ENCODE results near the gene SLCO4A1. TPM values are rescaled to one million over a fixed set of nuclear protein-coding genes. Genes with fewer than 3 reads are reported as not detected.

SLCO4A1 gene
- total RNA-seq, 2 experiments from 2014 or later = 57.5 to 61.9 TPM

- Mint-ChIP-seq H3K36me3 (peaks cover 22% of the 10 kb centered on the region), H3K27ac (no peak overlapping the region), H3K4me1 (peaks cover 8% of the 10 kb centered on the region), H3K4me3 (no peak overlapping the region), H3K27me3 (no peaks in the 10 kb centered on the region), H3K9me3 (no peaks in the 10 kb centered on the region)
- ATAC-seq (ENCODE audit: low read depth) = no peak
- DNase-seq = no peak
- POLR2A ChIA-PET = interaction anchor here (0.6 kb wide), 1 partner anchor 331 kb away, joined by 3 read pairs; no protein-coding TSS in a partner anchor
These were observed 25.5 kb downstream of the SLCO4A1 start for GRCh38 chr20:62667530-62668440.

- peaks cover 20% of the 10 kb centered on the region for H3K36me3 Mint-ChIP-seq
These were observed 26.2 kb downstream of the SLCO4A1 start for GRCh38 chr20:62668441-62669027.

GRCh38 chr20:62669249-62669648 is 26.9 kb downstream of the SLCO4A1 start:
- POLR2A ChIA-PET = interaction anchor here (1.8 kb wide), 1 partner anchor 18 kb away, joined by 5 read pairs; no protein-coding TSS in a partner anchor
- Mint-ChIP-seq H3K9me3 (no peaks in the 10 kb centered on the region), H3K4me1 (peaks cover 11% of the 10 kb centered on the region)

More at GRCh38 chr20:62668441-62669027, 26.2 kb downstream of the SLCO4A1 start:
- no peak for DNase-seq
- Mint-ChIP-seq H3K9me3 (no peaks in the 10 kb centered on the region), H3K27ac (peak overlapping the region; percentile 70), H3K27me3 (no peaks in the 10 kb centered on the region), H3K4me3 (no peak overlapping the region), H3K4me1 (peaks cover 8% of the 10 kb centered on the region)
- ATAC-seq (ENCODE audit: low read depth) = peak; percentile 23
- POLR2A ChIA-PET = no interaction called here

GRCh38 chr20:62670156-62670555 is 27.9 kb downstream of the SLCO4A1 start:
- H3K4me1 Mint-ChIP-seq = peaks cover 11% of the 10 kb centered on the region
- DNase-seq (no peak), ATAC-seq (ENCODE audit: low read depth) (no peak)
- H3K4me3 Mint-ChIP-seq = no peak overlapping the region
- H3K36me3 Mint-ChIP-seq = peaks cover 22% of the 10 kb centered on the region
- POLR2A ChIA-PET = interaction anchor here (1.8 kb wide), 1 partner anchor 19 kb away, joined by 5 read pairs; no protein-coding TSS in a partner anchor
- no peak overlapping the region for H3K27ac Mint-ChIP-seq
- no peaks in the 10 kb centered on the region for H3K27me3 Mint-ChIP-seq
- H3K9me3 Mint-ChIP-seq = no peaks in the 10 kb centered on the region

More at GRCh38 chr20:62669249-62669648, 26.9 kb downstream of the SLCO4A1 start:
- H3K36me3 Mint-ChIP-seq = peaks cover 24% of the 10 kb centered on the region
- DNase-seq (no peak), ATAC-seq (ENCODE audit: low read depth) (no peak)
- no peaks in the 10 kb centered on the region for H3K27me3 Mint-ChIP-seq
- peak overlapping the region; percentile 38 for H3K27ac Mint-ChIP-seq
- H3K4me3 Mint-ChIP-seq = no peak overlapping the region

GRCh38 chr20:62670998-62671397 is 28.7 kb downstream of the SLCO4A1 start:
- no peak overlapping the region for H3K4me3 Mint-ChIP-seq
- H3K9me3 Mint-ChIP-seq = no peaks in the 10 kb centered on the region
- DNase-seq (no peak), ATAC-seq (ENCODE audit: low read depth) (no peak)
- no peak overlapping the region for H3K27ac Mint-ChIP-seq
- H3K4me1 Mint-ChIP-seq = peaks cover 11% of the 10 kb centered on the region
- POLR2A ChIA-PET = interaction anchor here (1.8 kb wide), 1 partner anchor 19 kb away, joined by 5 read pairs; no protein-coding TSS in a partner anchor
- H3K27me3 Mint-ChIP-seq = no peaks in the 10 kb centered on the region
- peaks cover 22% of the 10 kb centered on the region for H3K36me3 Mint-ChIP-seq

GRCh38 chr20:62671765-62672164 is 29.5 kb downstream of the SLCO4A1 start:
- no peak overlapping the region for H3K27ac Mint-ChIP-seq
- POLR2A ChIA-PET = no interaction called here
- H3K27me3 Mint-ChIP-seq = no peaks in the 10 kb centered on the region
- no peak overlapping the region for H3K4me3 Mint-ChIP-seq
- ATAC-seq (ENCODE audit: low read depth) = no peak
- H3K4me1 Mint-ChIP-seq = peaks cover 13% of the 10 kb centered on the region
- DNase-seq = no peak
- no peaks in the 10 kb centered on the region for H3K9me3 Mint-ChIP-seq
- H3K36me3 Mint-ChIP-seq = peaks cover 22% of the 10 kb centered on the region

- H3K27me3 Mint-ChIP-seq = no peaks in the 10 kb centered on the region
- DNase-seq (no peak), ATAC-seq (ENCODE audit: low read depth) (no peak)
- H3K9me3 Mint-ChIP-seq = no peaks in the 10 kb centered on the region
- H3K27ac Mint-ChIP-seq = no peak overlapping the region
- H3K36me3 Mint-ChIP-seq = peaks cover 11% of the 10 kb centered on the region
- peaks cover 29% of the 10 kb centered on the region for H3K4me1 Mint-ChIP-seq
- no peak overlapping the region for H3K4me3 Mint-ChIP-seq
- POLR2A ChIA-PET = interaction anchor here (1.1 kb wide), 1 partner anchor 120 kb away, joined by 3 read pairs; no protein-coding TSS in a partner anchor
These were observed 32.1 kb downstream of the SLCO4A1 start for GRCh38 chr20:62674370-62674769.

GRCh38 chr20:62675156-62675876 is 33.0 kb downstream of the SLCO4A1 start:
- POLR2A ChIA-PET = interaction anchor here (1.1 kb wide), 1 partner anchor 119 kb away, joined by 3 read pairs; no protein-coding TSS in a partner anchor
- H3K4me1 Mint-ChIP-seq = peaks cover 24% of the 10 kb centered on the region

GRCh38 chr20:62675877-62676260 is 33.6 kb downstream of the SLCO4A1 start:
- H3K36me3 Mint-ChIP-seq = peaks cover 18% of the 10 kb centered on the region
- DNase-seq (no peak), ATAC-seq (ENCODE audit: low read depth) (no peak)
- no peak overlapping the region for H3K27ac Mint-ChIP-seq
- H3K4me3 Mint-ChIP-seq = no peak overlapping the region
- no peaks in the 10 kb centered on the region for H3K27me3 Mint-ChIP-seq
- H3K9me3 Mint-ChIP-seq = peaks cover 2% of the 10 kb centered on the region
- peaks cover 24% of the 10 kb centered on the region for H3K4me1 Mint-ChIP-seq
- POLR2A ChIA-PET = no interaction called here

More at GRCh38 chr20:62675156-62675876, 33.0 kb downstream of the SLCO4A1 start:
- peaks cover 1% of the 10 kb centered on the region for H3K9me3 Mint-ChIP-seq
- no peak overlapping the region for H3K27ac Mint-ChIP-seq
- ATAC-seq (ENCODE audit: low read depth) = no peak
- H3K4me3 Mint-ChIP-seq = no peak overlapping the region
- no peaks in the 10 kb centered on the region for H3K27me3 Mint-ChIP-seq
- no peak for DNase-seq
- peaks cover 12% of the 10 kb centered on the region for H3K36me3 Mint-ChIP-seq

- Mint-ChIP-seq H3K36me3 (peaks cover 20% of the 10 kb centered on the region), H3K27me3 (no peaks in the 10 kb centered on the region), H3K9me3 (peaks cover 2% of the 10 kb centered on the region), H3K4me1 (peaks cover 24% of the 10 kb centered on the region), H3K4me3 (no peak overlapping the region), H3K27ac (no peak overlapping the region)
- DNase-seq (no peak), ATAC-seq (ENCODE audit: low read depth) (no peak)
- POLR2A ChIA-PET = no interaction called here
These were observed 34.7 kb downstream of the SLCO4A1 start for GRCh38 chr20:62676976-62677375.

- Mint-ChIP-seq H3K27me3 (peaks cover 2% of the 10 kb centered on the region), H3K27ac (no peak overlapping the region), H3K9me3 (peaks cover 2% of the 10 kb centered on the region), H3K4me3 (no peak overlapping the region), H3K4me1 (peaks cover 24% of the 10 kb centered on the region), H3K36me3 (peaks cover 20% of the 10 kb centered on the region)
- DNase-seq = no peak
- ATAC-seq (ENCODE audit: low read depth) = no peak
- POLR2A ChIA-PET = no interaction called here
These were observed 35.4 kb downstream of the SLCO4A1 start for GRCh38 chr20:62677678-62678077.

GRCh38 chr20:62678553-62678952 is 36.2 kb downstream of the SLCO4A1 start:
- peaks cover 2% of the 10 kb centered on the region for H3K9me3 Mint-ChIP-seq
- peaks cover 24% of the 10 kb centered on the region for H3K4me1 Mint-ChIP-seq
- POLR2A ChIA-PET = no interaction called here
- H3K27me3 Mint-ChIP-seq = peaks cover 2% of the 10 kb centered on the region
- H3K36me3 Mint-ChIP-seq = peaks cover 20% of the 10 kb centered on the region
- DNase-seq (no peak), ATAC-seq (ENCODE audit: low read depth) (peak; percentile 56)
- no peak overlapping the region for H3K27ac Mint-ChIP-seq
- no peak overlapping the region for H3K4me3 Mint-ChIP-seq

GRCh38 chr20:62679978-62680589 is 37.8 kb downstream of the SLCO4A1 start:
- Mint-ChIP-seq H3K4me1 (peaks cover 21% of the 10 kb centered on the region), H3K9me3 (peaks cover 2% of the 10 kb centered on the region), H3K27ac (no peak overlapping the region), H3K27me3 (peaks cover 2% of the 10 kb centered on the region), H3K36me3 (peaks cover 16% of the 10 kb centered on the region), H3K4me3 (no peak overlapping the region)
- POLR2A ChIA-PET = no interaction called here
- DNase-seq (no peak), ATAC-seq (ENCODE audit: low read depth) (no peak)
